ENCODE measurements around the gene C1R. TPM values are rescaled to one million over a fixed set of nuclear protein-coding genes. Genes with fewer than 3 reads are reported as not detected.

The C1R gene
- total and polyA plus RNA-seq, 2 of the 8 experiments (the other 6 are each of a cell fraction or from before 2014, with no cell fraction given): 6.9 to 16.3 TPM

DNA sequence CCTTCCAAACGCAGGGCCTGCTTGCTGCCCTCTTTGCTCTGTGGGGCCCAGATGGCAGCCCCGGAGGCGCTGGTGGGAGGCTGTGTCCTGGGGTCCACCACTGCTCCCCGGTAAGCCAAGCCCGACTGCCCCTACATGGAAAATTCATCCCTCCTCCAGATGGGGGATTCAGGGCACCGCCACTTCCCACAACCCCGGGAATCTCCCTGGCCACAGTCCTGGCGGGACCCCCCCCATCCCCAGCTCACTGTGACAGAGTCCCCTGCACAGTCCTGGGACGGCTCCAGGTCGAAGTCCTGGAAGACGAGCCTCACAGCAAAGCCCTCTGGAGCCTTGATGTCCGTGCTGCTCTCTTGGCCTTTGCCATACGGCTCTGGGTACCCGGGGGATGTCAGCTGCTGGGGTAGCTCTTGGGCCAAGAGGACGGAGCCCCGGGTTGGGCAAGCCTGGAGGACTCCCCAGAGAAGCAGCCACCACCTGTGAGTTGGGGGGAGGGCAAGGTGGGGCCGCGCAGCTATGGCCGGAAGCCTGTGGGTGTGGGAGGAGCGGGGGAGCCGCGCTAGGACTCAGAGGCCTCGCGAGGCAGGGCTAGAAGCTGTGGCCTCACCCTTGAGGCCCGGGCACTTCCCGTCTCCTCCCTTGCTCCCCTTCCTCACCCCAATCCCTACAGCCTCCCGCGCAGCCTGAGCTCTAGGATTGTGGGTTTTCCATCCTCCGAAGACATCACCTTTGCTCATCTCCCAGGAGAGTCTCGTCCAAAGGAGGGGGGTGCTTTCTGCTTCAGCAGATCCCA is 16.0 kb upstream of the C1R start (continued):
- TF ChIP-seq KDM4A (IDR thresholded peaks at IDR 0.05; ENCODE audit: low read depth, low read length, severe bottlenecking) (peak; percentile 47), TEAD4 (IDR thresholded peaks at IDR 0.05; ENCODE audit: low read depth, low read length) (no peak), SIN3A (conservative IDR thresholded peaks at IDR 0.05 in 1 of 2, IDR thresholded peaks at IDR 0.05 in 1 of 2; ENCODE audit: low read depth in 1 of 2, low read length in 2 of 2) (peak; percentile 29 to 42; a peak in 1 of 4 replicates), RAD21 (IDR thresholded peaks at IDR 0.05 in 1 of 2, conservative IDR thresholded peaks at IDR 0.05 in 1 of 2; ENCODE audit: low read depth in 2 of 2, low read length in 2 of 2) (no peak), CHD2 (IDR thresholded peaks at IDR 0.05; ENCODE audit: low read length) (peak; percentile 80), ASH2L (IDR thresholded peaks at IDR 0.05; ENCODE audit: low read length) (peak; percentile 57), KDM5A (IDR thresholded peaks at IDR 0.05; ENCODE audit: low read length) (no peak), JUN (IDR thresholded peaks at IDR 0.05; ENCODE audit: low read depth, low read length) (no peak), POLR2AphosphoS5 (IDR thresholded peaks at IDR 0.05; ENCODE audit: low read depth, low read length) (0 out of 2 replicates have a peak, but pooled peaks have one; percentile 55), CHD1 (IDR thresholded peaks at IDR 0.05; ENCODE audit: low read depth, low read length) (no peak), BCL11A (IDR thresholded peaks at IDR 0.05; ENCODE audit: low read depth in 2 of 2, low read length in 2 of 2) (no peak), BACH1 (IDR thresholded peaks at IDR 0.05; ENCODE audit: low read length) (0 out of 2 replicates have a peak, but pooled peaks have one; percentile 31), SP2 (IDR thresholded peaks at IDR 0.05; ENCODE audit: low read length) (no peak), ZNF274 (IDR thresholded peaks at IDR 0.05; ENCODE audit: borderline replicate concordance, extremely low read depth, low read length) (no peak), CEBPB (IDR thresholded peaks at IDR 0.05; ENCODE audit: low read depth, low read length) (no peak)
- TF ChIP-seq, protein P1, sequence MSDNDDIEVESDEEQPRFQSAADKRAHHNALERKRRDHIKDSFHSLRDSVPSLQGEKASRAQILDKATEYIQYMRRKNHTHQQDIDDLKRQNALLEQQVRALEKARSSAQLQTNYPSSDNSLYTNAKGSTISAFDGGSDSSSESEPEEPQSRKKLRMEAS (IDR thresholded peaks at IDR 0.05): peak; percentile 19; the same call in 1 of the 2 replicates
- TF ChIP-seq, protein P2, sequence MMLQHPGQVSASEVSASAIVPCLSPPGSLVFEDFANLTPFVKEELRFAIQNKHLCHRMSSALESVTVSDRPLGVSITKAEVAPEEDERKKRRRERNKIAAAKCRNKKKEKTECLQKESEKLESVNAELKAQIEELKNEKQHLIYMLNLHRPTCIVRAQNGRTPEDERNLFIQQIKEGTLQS (IDR thresholded peaks at IDR 0.05; ENCODE audit: insufficient read depth, low read depth, low read length): no peak
- TF ChIP-seq, protein P3, sequence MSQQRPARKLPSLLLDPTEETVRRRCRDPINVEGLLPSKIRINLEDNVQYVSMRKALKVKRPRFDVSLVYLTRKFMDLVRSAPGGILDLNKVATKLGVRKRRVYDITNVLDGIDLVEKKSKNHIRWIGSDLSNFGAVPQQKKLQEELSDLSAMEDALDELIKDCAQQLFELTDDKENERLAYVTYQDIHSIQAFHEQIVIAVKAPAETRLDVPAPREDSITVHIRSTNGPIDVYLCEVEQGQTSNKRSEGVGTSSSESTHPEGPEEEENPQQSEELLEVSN (IDR thresholded peaks at IDR 0.05): no peak
- TF ChIP-seq, protein P4, sequence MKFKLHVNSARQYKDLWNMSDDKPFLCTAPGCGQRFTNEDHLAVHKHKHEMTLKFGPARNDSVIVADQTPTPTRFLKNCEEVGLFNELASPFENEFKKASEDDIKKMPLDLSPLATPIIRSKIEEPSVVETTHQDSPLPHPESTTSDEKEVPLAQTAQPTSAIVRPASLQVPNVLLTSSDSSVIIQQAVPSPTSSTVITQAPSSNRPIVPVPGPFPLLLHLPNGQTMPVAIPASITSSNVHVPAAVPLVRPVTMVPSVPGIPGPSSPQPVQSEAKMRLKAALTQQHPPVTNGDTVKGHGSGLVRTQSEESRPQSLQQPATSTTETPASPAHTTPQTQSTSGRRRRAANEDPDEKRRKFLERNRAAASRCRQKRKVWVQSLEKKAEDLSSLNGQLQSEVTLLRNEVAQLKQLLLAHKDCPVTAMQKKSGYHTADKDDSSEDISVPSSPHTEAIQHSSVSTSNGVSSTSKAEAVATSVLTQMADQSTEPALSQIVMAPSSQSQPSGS (IDR thresholded peaks at IDR 0.05; ENCODE audit: low read length): no peak
